NCI-H345 (cell line): ENCODE data around the gene PXN.
A peak's percentile ranks its signal among the peaks of the same experiment; 100 is the strongest.
"Not testable (repeated sequence)": the region's sequence is repeated elsewhere in the genome, so short reads cannot be mapped to it uniquely, and the experiment has no call there.

Source experiments
- DNase-seq: peaks from one replicate; lab custom pipeline; 2025; lab: John Stamatoyannopoulos, UW

The PXN gene

DNA sequence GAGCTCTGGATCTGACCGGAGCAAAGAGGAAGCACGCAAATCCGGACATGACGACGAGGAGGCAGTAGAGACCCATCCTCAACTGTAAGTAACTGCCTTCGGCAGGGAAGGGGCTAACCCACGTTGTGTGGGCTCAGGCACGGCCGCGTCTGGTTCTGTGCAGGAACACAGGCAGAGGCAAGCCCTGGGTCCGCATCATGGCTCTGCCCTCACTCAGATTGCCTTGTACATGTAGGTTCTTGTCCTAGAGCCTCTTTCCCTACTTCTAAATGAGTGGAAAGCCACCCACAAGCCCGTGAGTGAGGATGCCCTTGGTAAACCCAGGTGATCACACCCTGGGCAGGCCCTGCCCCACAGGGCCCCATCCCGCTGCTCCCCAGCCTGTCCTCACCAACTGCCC lies 55.7 kb downstream of the PXN start:
- no peak for DNase-seq

DNA sequence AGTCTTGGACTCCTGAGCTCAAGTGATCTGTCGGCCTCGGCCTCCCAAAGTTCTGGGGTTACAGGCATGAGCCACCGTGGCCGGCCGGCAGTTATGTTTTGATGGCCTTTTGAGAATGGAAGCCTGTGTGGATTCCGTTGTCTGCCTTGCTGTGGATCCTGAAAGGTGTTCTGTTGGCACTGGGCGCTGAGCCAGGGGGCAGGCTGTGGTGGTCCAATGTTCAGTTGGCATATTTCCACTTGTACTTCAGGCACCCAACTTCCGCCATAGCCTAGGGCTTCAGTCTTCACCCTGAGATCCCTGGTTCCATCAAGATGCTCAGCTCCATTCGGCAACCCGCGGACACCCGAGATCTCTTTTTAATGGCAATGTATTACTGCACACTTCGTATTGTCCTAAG lies 58.3 kb downstream of the PXN start:
- DNase-seq, result no peak

DNA sequence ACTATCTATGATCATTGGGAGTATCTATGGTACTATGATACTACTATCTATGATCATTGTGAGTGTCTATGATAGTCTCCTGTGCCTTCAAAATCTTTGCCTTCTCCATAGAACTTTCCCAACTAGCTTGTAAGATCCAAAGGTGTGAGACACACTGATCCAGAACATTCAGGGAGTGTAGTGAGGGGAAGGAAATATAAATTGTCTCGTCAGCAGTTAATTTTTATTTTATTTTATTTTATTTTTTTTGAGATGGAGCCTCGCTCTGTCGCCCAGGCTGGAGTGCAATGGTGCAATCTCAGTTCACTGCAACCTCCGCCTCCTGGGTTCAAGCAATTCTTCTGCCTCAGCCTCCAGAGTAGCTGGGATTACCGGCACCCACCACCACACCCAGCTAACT lies 58.7 kb downstream of the PXN start:
- DNase-seq, result not testable (repeated sequence)

DNA sequence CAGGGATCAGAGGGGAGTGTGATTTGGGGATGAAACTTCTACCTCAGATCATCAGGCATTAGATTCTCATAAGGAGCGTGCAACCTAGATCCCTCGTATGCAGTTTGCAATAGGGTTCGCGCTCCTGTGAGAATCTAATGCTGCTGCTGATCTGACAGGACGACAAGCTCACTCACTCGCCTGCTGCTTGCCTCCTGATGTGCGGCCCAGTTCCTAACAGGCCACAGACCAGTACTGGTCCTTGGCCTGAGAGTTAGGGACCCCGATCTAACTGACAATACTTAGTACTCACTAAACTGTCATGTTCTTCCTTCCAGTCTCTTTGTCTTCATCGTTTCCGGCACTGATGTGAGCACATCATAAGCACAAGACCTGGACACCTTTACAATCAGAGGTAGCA lies 59.3 kb downstream of the PXN start:
- no peak for DNase-seq

DNA sequence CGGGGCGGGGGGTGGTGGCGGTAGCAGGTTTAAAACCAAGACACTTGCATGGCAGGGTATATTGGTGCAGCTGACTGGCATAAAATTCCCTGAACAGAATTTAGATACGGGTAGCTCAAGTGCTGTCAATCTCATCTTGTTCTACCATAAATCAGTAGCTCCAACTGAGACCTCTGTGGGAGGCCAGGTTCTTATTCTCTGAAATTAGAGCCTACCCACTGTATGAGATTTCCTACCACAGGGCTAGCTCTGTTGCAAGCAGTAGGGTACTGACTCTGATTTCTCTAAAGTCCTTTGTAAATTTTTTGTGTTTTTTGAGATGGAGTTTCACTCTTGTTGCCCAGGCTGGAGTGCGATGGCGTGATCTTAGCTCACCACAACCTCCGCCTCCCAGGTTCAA lies 61.4 kb downstream of the PXN start:
- no peak for DNase-seq

DNA sequence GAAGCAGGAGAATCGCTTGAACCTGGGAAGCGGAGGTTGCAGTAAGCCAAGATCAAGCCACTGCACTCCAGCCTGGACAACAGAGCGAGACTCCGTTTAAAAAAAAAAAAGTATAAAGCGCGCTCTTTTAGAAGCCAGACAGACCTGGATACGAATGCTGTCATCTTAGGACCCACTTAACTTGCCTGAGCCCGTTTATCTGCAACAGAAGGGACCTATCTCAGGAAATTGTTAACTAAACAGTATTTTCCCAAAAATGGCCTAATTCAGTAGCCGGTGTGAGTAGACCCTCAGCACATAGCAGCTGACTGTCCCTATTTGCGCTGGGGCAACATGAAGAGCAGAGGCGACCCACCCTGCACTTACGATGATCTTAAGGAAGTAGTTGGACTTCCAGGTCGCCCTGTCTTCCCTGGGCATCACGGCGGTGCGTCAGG lies 65.1 kb downstream of the PXN start:
- no peak for DNase-seq

DNA sequence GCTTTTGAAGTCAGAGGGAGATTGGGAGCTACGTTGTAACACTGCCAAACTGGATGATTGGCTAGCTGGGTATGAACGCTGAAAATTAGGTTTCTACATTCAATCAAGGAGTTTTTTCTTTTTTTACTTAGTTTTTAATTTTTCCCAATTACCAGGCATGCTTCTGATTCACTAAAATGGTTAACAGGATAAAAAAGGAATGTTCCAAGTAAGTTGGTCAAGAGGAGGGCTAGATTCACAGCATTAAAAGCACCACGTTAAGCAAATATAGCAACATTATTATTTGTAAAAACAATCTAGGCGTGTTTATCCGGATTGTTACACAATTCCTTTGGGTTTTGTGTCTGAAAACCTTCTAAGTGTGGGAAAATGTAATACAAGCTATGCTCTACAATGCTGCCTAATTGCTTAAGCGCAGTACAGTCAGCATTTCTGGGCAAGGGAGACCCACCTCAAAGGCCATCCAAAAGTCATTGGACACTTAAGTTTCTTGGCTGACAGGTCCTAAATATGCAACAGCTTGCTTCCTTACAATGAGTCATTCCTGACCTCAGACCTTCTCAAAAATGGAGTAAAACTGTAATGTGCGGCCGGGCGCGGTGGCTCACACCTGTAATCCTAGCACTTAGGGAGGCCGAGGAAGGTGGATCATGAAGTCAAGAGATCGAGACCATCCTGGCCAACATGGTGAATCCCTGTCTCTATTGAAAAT lies 65.8 kb downstream of the PXN start:
- DNase-seq, result no peak

DNA sequence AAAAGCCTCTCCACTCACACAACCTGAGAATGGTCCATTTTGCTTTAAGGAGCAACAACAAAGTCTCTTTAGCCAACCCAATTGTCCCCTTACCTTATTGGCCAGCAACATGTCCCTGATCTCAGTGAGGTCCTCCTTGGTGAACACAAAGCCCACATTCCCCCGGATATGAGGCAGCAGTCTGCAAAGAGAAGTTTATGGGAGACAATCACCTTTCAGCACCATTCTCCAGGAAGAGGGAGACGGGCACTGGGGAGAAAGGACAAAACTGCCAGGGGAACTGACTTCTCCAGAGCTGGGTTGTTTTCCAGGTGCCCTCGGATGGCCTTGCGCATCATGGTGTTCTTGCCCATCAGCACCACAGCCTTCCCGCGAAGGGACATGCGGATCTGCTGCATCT lies 66.5 kb downstream of the PXN start:
- DNase-seq, result no peak

DNA sequence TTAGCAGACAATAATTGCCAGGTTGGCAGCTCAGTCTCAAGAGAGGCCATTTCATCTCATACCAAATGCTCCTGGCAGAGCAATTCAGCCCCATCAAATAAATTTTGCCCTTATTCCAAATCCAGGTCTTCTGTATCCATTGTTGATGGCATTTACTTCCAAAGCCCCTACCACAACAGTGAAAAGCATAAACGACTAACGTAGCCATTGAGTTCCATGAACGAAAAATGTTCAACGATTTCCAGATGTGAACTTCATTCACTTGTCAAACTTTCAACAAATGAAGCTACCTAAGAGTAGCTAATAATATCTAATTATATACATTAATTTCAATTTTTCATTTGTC lies 68.0 kb downstream of the PXN start:
- no peak for DNase-seq

DNA sequence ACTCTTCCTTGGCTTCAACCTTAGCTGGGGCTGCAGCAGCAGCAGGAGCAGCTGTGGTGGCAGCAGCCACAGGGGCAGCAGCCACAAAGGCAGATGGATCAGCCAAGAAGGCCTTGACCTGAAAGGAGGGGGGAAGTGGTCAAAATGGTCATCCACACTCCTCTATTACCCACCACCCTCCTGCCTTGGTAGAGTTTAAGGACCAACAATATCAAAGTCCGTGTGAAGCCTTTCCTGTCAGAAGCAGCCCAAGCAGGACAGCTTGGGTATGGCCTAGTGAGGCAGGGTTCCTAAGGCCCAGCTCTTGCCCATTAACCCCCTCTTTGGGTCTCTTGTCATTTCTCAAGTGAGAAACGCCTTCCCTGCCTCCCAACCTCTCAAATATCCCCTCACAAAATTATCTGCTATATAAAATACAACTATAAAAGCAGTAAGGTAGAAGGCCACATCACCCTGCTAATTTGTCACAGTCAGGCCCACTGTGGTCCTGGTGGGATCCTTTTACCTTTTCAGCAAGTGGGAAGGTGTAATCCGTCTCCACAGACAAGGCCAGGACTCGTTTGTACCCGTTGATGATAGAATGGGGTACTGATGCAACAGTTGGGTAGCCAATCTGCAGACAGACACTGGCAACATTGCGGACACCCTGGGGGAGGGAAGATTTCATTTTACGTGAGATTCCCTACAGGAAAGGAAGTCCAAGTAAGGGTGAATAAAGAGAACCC lies 68.6 kb downstream of the PXN start:
- DNase-seq, result not testable (repeated sequence)

DNA sequence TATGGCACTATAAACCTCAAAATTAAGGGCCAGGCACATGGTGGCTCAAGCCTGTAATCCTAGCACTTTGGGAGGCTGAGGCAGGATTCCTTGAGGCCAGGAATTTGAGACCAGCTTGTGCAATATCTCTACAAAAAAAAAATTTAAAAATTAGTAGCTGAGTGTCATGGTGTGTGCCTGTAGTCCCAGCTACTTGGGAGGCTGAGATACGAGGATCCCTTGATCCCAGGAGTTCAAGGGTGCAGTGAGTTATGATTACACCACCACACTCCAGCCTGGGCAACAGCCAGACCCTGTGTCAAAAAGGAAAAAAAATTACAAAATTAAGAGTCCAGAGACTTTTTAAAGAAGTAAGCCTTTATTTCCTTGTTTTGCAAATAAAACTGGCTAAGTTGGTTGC lies 69.2 kb downstream of the PXN start:
- DNase-seq, result no peak

DNA sequence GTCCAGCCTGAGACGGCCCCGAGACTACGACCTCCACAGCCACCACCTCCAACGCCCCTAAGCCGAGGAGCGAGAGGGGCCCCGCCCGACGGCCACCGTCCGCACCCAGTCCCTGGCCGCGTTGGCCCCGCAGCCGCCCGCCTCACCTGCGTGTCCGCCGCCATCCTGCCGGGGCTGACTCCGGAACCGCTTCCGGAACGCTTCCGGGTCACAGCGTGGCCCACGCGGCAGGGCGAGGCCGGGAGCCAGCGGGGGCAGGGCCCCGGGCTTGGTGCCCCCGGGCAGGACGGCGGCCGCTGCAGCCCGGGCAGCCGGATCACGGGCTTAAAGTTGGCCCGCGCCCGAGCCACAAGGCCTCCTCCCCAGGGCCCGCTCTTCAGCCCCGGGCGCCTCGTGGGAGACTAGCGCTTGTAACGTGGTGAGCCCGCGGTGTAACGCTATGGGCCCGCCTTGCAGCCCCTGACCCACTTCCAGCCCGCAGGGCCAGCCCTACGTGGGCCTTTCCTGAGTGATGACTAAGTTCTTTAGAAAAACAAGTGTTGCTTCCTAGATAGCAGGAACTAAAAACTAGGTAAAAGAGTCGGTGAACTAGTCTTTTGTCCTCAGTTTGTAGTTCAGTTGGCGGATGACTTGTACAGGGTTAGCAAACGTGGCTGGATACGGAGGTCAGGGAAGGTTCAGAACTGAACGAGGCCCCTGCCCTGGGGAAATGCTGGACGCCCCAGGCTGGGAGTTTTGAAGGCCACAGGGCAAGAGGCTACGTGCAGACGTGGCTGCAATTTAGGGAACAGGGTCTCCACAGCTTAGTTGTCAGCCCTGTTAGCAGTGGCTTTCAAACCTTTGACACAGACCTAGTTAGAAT lies 70.8 kb downstream of the PXN start, which contains the start of gene GCN1:
GCN1 (minus strand) TSS at position 182 of the 862 bp plus-strand sequence; CDS start at position 164, 18 bp downstream.
- peak; percentile 72 for DNase-seq

DNA sequence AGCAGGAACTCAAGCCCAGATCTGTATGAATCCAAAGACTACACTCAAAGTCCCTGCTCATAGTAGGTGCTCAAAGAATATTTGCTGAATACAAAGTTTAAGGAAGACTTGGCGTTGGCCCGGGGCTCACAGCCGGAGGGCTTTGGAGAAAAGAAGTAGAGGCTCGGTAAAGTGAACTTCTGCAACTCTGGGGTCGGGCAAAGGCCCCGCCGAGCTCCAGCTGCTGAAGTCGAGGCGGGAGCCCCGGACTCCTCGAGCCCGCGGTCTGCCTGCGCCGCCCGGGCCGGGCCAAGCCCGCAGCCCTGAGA lies 71.3 kb downstream of the PXN start:
- no peak for DNase-seq

DNA sequence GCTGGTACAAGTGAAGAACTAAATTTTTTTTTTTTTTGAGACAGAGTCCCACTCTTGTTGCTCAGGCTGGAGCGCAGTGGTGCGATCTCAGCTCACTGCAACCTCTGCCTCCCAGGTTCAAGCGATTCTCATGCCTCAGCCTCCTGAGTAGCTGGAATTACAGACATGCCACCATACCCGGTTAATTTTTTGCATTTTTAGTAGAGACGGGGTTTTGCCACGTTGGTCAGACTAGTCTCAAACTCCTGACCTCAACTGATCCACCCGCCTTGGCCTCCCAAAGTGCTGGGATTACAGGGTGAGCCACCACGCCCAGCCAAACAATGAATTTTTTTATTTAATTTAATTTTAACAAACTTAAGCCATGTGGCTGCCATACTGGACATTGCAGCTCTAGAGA lies 72.2 kb downstream of the PXN start:
- not testable (repeated sequence) for DNase-seq

DNA sequence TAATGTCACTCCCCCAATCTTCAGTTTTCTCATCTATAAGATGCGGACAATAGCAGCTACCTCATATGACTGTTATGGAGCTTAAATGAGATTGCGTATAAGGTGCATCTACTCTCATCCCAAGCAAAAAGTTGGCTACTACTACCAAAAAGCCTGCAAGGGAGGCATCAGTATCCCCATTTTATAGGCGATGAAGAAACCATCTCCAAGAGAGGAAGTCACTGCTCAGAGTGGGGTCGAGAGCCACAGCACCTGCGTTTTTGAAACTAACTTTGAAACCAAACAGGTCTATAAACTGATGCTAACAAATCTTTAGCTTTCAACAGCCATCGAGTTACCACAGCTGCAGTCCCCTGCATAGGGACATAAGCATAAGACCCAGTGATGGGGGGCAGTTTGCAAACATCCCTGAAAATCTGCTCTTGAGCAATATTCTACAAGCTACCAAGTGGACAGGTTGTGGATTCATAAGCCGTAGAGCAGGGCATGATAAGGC lies 74.5 kb downstream of the PXN start:
- no peak for DNase-seq

DNA sequence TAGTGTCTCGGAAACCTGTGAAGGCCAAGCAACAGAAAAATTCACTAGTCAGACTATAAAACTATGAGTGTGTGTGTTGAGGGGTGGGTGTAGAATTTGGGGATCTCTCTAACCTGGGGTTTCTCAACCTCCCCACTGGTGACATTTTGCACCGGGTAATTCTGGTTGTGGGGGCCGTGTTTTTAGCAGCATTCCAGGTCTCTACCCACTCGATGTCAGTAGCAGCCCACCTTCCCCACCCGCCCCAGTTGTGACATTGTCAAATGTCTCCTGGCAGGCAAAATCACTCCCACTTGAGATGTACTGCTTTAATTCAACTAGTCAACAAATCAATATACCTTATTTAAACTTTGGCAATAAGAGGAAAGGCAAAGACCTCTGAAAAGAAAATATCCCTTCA lies 75.1 kb downstream of the PXN start:
- DNase-seq, result no peak

DNA sequence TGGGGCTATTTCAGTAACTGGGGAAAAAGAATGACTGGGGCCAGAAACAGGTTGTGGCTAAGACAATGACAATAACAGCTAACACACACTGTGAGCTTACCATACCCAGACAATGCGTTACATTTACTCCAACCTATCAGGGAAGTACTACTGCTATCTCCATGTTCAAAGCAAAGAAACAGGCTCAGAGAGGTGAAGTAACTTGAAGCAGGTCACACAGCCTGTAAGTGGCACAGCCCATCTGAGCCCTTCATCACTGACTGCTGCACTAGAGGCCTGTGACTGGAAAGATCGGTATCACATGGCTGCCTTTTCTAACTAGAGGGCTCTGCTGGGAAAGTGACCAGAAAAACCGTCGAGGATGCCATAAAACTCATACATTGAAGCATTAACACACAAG lies 78.9 kb downstream of the PXN start:
- DNase-seq, result no peak

DNA sequence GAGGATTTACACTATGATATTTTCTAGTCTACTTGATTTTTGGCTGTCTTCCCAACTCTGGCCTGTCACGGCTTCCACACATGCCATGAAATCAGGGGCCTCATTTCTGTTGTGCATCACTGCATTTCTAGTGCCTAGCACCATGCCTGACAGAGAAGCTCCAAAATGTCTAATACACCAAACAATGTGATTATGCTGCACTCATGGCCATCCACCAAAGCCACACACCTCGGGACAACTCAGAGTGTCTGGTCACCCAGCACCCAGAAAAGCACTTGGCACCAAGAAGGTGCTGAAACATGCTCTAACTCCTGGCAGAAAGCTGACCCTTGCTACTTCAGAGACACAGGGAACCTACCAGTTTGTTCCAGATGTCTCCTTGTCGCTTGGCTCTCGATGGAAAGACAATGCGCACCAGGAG lies 82.3 kb downstream of the PXN start:
- DNase-seq, result no peak

DNA sequence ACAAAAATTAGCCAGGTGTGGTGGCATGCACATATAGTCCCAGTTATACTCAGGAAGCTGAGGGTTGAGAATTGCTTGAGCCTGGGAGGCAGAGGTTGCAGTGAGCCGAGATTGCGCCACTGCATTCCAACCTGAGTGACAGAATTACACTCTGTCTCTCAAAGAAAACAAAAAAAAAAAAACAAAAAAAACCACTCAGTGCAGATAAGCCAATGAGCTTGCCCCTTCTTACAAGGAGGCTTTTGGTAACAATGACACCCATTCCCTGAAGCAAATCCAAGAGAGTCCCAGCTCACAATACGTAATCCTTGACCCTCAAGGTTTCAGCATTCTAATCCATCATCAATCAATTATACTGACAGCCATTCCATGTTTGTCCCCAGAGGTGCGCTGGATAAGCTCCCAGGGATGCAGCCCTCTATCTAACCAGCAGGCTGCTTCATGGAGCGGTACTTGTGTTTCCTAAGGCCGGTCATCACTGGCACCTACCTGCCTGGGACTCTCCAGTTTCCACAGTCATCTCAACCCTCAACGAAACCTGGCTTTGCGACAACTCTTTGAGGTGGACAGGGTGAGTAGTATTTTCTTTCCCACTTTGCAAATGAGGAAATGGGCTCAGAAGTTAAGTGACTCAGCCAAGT lies 83.4 kb downstream of the PXN start:
- DNase-seq, result no peak

DNA sequence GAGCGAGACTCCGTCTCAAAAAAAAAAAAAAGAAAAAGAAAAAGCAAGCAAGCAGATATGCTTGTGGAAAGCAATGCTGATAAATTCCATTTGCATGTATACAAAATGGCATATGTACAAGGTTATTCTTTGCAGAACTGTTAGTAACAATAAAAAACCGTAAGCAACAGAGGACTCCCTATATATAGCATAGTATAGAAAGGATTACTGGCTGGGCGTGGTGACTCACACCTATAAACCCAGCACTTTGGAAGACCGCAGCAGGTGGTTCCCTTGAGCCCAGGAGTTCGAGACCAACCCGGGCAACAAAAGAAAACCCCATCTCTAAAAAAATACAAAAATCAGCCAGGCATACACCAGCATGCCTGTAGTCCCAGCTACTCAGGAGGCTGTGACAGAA lies 84.6 kb downstream of the PXN start:
- no peak for DNase-seq

DNA sequence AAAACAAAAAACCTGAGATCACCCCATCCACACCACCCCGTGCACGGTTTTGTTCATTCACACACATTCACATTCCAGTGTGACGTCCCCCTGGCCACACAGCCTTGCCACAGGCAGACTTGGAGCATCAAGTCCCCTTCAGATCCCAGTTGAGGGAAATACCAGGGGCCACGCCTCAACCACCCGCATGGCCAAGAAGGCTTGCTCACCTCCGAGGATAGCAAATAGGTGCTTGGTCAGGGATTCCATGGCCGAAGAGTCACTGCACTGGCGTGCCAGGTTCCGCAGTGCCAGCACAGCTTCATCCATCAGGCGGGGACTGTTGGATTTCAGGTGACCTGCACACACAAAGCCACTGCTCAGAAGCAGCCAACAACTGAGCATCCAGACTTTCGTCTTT lies 90.0 kb downstream of the PXN start:
- DNase-seq, result no peak

DNA sequence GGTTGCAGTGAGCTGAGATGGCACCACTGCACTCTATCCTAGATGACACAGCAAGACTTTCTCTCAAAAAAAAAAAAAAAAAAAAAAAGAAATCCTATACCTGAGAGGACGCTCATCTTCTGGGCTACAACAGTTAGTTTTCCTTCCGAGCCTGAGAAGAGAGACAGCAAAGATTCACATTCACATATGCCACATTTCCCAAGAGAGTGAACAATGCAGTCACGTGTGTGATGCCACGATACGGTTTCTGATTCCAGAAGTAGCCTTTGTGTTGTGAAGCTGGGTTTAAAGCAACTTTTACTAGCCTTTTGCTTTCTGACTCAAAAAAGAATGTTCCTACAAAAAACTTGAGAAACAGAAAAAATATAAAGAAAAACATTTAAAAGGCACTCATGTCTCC lies 90.5 kb downstream of the PXN start:
- DNase-seq, result no peak
